ENCODE data around the gene AARS2.

Gene AARS2

DNA sequence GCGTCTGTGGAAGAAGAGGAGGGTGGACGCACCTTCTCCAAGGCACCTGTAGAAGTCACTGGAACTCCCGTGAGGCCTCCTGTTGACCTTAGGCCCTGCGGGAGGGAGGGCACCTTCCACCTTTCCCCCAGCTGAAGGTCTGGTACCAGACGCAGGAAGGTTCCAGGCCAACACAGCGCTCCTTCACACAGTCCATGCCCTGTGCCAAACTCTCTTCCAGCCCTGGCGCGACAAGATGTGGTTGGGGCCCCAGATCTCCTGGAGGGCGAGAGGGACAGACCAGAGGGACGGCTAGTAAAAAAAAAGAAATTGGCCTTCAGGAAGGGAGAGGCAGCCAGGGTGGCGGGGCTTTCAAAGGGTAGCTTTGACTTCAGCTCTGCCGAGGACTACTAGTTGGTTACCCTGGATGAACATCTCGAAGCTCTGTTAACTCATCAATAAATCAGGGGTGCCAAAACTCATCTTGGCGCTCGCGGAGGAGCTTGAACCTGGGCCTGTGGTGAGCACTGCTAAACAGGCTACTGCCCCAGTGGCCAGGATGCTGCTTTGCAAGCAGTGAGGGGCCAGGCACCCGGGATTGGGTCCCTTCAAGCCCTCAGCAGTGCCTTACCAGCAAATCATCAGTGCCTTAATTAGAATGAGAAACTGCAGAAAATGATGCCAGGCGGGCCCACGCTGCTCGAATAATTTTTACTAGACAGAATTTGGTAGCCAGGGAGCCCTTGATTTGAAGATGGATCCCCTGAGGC is 14.9 kb downstream of the AARS2 start:
- DNase-seq, result no peak

DNA sequence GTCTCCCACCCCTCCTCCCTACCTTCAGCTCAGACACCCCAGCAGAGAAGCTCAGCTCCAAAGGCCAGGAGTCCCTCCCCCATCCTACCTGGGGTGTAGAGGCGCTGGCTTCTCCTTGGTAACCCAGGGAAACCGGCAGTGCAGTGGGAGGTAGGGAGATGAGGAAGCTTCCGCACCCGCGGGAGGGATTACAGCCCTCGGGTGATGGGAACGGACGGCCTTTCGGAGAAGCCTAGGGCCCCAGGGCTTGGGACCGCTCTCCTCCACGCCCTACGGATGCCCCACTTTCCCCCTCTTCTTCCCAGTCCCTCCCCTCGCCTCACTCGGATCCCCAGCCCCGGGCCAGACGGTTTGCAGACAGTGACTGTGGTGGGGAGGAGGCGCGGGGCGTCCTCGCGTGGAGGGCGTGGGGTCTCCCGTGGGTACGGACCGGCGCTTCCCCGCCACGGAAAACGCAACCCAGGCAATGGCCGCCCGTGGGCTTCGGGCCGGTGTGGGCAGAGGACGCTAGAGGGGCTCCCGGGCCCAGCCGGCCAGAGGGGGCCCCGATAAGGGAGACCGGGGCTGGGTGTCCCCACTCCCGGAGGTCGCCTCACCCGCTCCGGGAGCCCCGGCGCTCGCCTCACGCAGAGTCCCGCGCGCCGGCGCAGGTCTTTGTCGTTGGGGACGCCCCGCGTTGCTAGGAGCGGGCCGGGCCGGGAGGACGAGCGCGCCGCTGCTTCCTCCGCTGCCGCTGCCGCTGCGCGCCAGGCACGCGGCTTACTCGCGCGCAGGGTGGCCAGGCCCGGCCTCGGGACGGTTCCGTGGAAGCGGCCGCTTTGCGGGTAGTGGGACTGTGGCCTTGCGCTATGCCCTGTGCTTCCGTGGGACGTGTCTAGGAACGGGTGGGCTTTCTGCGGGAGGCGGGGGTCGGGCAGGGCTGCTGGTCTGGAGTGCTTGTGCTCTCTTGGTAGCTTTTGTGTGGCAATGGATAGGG is 15.8 kb downstream of the AARS2 start:
- no peak for DNase-seq

DNA sequence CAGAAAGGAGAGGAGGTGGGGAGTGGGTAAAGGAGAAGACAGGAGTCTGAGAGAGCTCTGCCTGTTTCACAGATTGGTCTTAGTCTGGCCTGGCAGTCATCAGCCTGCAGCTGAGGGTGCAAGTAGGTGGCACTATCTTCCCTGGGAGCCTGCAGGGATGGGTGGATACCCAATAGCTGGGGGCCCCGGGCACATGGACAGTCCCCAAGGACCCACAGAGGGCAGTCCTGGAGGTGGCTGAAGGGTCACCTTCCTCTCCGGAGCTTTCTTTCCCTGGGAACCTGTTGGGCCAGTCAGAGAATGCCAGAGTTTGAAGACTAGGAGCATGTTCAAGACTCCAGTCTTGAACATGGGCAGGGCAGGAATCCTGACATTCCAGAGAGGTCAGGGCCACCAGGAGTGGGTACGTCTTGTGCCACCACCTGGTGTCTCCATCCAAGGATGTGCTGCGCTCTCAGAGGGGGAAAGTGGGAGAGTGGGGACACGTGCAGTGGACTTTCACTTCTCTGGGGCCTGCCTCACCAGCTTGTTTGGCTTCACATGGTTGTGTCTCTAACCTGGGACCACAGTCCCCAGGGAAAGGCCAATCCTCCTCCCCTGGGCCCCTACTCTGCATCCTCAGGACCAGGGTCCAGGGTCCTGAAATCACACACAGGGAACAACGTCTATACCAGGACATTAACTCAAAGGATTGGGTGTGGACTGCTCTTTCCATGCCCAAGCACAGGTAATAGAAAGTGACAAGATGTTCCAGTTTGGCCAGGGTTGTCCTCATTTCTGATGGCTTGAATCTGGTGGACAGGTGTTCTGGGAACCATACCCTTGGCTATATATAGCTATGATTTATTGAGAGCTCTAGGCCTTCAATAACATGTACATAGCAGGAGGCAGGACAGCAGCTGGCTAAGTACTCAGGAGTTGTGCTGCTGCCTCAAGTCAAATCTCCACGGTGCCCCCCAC is 18.0 kb downstream of the AARS2 start:
- no peak for DNase-seq

DNA sequence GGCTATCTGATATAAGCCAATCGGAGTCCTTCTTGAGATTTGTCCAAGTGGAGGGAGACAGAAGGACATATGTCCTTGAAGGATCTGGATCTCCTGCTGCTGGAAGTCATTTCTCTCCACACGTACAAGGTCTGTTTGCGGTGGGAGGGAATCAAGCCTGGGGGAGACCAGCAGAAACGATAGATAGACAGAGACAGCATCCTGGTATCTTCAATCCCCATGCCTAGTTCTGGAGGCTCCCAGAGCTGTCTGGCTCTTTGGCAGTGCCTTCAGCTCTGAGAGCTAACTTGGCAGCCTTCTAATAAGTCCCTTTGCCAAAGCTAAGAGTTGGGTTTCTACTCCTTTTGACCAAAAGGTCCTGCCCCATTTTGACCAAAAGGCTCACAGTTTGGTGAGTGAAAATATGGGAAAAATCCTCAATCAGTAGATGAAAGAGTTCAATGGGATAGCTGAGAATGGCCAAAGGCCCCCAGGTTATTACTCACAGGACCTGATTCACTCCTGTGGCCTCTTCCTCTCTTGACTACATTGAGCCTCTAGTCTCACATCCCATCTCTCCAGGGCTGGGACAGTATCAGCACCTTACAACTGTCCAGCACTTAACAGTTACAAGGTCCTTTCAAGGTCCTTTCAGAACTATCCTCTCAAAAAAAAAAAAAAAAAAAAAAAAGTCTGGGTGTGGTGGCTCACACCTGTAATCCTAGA is 20.3 kb downstream of the AARS2 start:
- no peak for DNase-seq

DNA sequence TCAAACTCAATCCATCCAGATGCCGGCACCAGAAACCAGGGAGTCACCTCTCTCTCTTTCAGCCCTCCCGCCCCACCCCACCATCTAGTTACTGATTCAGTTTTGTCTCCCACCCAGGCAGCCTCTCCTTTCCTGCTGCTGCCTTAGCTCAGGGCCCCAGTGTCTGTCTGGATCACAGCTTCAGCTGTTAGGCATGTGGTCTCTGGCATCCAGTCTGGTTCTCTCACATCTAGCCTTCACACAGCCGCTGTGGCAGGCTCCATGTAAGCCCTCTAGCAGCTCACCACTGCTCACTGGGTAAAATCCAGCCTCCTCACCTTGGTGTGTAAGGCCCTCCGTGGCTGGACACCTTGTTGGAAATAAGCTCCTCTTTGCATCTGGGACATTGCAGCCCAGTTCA is 21.3 kb downstream of the AARS2 start:
- DNase-seq, result no peak

DNA sequence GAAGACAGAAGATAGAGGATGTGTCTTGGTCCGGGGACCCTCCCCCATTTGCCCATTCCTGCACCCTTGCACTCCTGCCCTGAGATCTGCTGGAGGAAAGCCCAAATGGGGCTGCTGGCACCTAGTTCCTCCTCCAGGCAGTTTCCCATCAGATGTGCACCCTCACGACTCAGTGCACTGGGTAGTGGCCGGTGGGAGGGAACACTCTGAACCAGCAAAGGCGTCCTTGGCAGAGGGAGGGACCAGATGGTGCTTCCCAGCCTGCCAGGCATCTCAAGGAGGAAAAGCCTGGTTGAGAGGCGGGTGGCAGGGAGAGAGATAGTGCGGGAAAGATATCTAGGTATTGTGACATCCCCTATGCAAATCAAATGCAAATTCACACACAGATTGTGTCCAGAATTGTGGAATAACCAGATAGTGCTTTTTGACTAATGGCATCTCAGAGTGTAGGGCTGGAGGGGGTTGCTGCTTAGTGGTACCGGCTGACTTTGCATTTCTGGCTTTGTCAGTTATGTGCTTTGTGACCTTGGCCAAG is 23.4 kb downstream of the AARS2 start:
- DNase-seq, result no peak

DNA sequence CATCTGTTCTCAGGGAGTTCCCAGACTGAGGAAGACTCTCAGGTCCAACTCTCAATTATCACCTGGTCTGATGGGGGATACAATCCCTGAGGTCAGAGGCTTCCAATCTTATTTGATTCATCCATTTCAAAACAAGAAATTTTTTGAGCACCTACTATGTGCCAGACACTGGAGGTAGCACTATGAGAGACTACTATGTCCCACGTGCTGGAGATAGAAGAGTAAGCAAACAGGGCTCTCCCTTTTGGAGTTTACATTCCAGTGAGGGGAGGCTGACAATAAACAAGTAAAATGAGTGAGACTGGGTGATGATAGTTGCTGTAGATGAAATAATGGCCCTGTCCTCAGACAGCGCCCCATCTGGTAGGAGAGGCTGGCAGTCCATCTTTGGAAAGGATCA is 26.4 kb downstream of the AARS2 start:
- no peak for DNase-seq

DNA sequence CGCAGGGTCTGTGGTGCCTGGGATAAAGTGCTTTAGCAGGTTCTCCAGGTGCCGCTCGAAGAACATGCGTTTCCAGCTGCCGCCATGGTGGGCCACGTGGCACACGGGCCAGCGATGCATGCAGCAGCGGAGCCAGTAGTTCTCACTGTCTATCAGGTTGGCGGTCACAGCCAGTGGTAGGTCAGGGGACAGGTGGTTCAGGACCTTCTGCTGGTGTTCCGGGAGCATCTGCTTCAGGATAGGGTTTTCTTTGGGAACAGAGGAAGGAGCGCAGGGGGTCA is 26.9 kb downstream of the AARS2 start:
- no peak for DNase-seq

DNA sequence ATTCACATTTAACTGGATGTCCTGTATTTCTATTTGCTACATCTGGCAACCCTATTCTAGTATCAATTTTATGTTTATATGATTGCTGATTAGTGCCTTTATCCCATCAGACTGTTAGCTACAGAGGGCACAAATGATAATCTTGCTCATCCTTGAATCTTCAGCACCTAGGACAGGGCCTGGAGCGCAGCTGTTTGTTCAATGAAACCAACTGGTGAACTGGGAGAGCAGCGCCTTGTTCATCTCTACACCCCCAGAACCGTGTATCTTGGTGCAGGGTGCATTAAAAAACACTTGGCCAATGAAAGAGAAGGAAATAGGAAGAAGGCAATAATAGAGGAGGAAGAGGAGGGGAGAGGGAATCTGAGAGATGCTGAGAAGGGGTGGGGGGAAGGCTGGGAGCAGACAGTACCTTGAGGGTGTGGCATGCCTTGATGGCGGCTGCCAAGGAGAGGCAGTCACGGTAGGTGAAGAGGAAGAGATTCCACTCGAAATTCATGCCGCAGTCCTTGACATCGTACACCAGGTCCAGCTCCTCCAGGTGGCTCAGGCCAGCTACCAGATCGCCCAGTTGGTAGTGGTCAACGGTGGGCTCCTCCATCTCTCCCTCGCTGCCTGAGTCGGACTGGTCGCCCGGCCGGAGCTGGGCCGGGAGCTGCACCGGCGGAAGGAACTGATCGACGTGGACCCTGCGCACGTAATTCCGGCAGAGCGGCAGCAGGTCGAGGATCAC is 27.4 kb downstream of the AARS2 start:
- DNase-seq, result no peak

DNA sequence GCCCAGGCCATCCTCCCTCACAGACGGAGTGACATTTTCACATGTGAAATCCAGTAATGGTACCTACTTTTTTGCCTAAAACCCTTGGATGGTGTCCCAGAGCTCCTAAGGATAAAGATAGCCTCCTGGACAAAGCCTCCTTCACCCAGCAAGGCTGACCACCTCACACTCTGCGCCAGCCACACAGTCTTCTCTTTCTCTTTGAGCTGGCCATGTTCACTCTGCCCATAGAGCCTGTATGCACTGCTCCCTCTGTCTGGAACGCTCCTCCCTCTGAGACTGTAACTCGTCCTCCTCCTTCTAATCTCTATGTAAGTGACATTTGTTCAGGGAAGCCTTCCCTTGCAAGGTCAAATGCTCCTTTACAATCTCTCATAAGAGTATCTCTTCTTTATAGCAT is 28.3 kb downstream of the AARS2 start:
- no peak for DNase-seq

DNA sequence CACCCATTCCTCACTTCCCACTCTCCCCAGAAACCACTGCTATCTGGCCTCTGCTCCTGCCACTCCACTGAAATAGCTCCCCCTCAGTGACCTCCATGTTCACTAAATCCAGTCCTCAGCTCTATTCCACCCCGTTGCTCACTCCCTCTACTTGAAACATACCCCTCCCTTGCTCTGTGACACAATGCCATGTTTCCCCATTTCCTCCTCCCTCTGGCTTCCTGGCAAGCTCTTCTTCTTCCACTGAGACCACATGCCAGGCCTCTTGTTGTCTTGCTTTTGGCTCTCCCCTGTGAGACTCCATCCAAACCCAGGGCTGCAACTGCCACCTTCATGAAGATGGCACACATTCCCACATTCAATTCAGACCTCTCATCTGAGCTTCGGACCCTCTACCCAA is 29.0 kb downstream of the AARS2 start:
- no peak for DNase-seq

DNA sequence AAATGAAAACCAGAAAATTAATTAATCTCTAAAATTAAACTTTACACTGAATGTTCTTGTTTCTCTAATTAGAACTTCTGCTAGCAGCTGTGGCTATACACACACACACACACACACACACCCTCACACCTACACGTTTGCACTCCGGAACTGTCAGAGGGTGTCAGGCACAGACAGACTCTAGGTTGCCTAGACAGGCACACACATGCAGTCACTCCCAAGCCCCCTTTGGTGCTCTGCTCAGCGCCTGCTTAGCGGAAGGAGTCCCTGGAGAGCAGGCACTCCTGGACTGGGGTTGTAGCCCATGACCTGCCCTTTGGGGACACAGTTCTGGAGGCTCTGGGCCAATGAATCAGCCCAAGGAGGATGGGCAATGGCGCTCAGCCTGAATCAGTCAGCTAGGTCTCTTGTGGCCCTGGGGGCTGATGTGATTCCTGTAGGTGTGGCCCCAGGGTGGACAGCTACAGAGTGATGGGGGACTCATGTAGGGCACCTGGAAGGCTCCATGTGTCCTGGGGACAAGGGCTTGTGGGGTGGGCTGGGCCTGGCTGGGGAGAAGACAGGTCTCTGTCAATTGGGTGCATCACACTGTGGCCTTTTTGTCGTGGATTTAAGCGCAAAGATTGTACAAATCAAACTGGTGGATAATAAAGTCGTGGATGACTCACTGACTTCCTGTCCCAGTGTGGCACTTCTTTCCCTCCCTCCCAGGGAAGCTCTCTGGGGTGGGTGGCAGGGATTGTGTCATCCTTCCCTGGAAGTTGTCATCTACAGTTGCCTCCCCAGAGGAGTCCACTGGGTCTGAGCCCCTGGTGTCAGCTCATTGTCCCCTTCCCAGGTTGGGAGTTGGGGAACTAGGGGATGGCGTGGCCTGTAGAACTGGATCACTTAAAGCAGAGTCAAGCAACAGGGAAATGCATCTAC is 34.1 kb downstream of the AARS2 start:
- DNase-seq, result no peak

DNA sequence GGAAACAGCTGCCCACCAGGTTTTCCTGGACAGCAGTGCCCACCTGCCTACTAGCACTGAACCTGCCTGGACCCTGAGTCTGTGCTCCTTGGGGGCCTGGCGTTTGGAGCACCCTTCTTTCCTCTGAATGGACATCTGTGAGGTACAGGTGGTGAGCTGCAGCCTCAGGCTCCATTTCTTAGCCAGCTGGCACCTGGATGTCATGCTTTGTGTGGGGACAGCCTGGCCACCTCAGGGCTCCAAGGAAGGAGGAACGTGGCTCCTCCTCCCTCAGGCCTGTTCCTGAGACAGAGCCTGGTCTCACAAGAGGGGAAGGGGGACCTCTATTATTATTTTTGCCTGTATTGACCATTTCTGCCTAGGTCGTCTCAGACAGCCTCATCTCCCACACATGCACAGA is 34.8 kb downstream of the AARS2 start:
- no peak for DNase-seq

DNA sequence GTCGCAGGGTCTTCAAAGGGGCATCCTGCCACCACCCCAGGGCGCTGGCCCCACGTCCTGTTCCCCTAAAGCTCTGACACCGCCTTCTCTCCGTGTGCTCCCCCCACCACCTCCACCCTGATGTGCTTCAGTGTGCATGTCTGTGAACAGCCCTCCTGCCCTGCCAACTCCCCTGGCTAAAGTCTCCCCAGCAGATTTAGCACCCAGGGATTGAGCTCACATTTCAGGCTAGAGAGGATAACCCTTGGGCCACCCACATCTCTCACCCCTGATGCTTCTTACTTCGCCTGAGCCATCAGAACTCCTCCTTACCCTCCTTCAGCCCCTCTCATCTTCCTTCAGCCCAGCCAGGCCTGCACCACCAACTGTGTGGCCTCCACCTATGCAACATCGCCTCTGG is 35.4 kb downstream of the AARS2 start:
- no peak for DNase-seq

DNA sequence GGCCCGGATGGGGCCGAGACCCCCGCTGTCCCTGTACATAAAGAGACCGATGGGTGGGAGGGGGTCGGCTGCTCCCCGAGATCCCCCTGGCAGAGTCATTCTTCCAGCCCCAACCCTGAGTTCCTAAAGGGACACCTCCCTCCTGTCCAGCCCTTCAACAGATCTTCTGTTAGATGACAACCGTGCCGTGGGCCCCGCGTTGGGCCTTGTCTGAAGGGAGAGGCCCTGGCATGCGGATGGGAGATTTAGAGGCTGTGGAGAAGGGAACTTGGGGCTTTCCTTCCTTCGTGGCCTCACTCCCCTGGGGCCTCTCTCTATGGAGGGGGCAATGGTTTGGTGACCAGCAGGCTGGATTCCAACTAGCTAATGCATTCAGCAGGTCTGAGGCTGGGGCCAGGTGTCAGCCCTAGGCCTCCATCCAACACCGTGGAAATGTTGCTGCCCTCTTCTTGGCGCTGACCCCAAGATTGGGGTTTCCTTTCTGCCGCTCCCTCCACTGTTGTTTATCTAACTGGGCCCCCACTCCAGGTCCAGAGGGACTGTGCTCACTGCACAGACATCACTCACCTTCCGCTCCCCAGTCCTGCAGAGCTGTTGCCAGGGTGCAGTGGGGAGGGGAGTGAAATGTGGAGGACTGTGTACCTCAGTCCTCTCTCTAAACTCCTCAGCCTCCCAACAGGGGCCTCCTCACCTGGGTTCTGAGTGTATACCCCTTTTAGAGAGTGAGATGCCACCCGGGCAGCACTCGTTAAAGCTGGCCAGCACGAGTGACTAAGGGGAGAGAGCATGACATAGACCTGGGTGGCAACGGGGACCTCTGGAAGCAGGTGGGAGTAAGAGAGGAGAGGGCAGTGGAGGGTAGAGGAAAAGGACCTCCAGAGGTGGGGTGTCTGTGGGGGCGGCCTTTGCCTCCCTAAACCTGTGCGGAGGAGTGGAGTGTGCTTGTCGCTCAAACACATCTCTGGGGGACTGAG is 36.2 kb downstream of the AARS2 start:
- no peak for DNase-seq

DNA sequence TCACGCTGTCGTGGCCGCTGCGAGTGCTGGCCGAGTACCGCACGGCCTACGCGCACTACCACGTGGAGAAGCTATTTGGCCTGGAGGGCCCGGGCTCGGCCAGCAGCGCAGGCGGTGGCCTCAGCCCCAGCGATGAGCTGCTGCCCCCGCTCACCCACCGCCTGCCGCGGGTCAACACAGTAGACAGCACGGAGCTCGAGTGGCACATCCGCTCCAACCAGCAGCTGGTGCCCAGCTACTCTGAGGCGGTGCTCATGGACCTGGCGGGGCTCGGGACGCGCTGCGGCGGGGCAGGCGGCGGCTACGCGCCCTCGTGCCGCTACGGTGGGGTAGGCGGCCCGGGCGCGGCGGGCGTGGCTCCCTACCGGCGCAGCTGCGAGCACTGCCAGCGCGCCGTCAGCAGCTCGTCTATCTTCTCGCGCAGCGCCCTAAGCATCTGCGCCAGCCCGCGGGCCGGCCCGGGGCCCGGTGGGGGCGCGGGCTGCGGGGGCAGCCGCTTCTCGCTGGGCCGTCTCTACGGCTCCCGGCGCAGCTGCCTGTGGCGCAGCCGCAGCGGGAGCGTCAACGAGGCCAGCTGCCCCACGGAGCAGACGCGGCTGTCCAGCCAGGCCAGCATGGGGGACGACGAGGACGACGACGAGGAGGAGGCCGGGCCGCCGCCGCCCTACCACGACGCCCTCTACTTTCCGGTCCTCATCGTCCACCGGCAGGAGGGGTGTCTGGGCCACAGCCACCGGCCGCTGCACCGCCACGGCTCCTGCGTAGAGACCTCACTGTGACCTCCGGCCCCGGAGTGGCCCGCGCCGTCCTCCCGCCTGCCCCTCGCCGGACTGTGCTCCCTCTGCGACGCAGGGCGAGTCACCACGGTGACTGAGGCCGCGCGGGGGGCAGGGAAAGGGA is 37.1 kb downstream of the AARS2 start:
- DNase-seq, result no peak

DNA sequence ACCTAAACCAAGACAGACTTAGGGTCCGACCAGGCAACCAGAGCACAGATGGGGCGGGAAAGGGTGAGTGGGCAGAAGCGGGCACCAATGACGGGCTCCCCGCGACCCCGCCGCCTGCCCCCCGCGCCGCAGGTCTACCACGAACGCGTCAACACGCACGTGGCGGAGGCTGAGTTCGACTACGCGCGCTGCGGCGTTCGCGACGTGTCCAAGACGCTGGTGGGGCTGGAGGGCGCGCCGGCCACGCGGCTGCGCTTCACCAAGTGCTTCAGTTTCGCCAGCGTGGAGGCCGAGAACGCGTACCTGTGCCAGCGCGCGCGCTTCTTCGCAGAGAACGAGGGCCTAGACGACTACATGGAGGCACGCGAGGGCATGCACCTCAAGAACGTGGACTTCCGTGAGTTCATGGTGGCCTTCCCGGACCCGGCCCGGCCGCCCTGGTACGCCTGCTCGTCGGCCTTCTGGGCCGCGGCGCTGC is 37.8 kb downstream of the AARS2 start:
- no peak for DNase-seq

DNA sequence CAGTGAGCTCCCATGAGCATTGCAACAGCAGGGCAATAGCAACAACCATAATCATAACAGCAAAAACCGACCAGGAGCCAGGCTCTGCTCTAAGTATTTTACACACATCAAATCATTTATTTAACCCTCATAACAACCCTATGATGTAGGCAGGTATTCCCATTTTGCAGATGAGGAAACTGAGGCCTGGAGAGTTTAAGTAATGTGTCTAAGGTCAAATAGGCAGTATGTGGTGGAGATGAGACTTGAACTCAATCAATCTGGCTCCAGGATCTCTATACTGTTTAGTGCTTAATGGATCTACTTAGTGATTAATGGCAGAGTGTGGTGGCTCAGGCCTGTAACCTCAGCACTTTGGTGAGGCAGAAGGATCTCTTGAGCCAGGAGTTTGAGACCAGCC is 39.5 kb downstream of the AARS2 start:
- DNase-seq, result no peak
